Kidney epithelial cell (primary cell): Measurements from ENCODE around the gene MORF4L1. TPM values are rescaled to one million over a fixed set of nuclear protein-coding genes. Genes with fewer than 3 reads are reported as not detected.
"Not testable (repeated sequence)": the region's sequence is repeated elsewhere in the genome, so short reads cannot be mapped to it uniquely, and the experiment has no call there.

Source experiments
- DNase-seq: peaks from one replicate; pipeline ENCODE4 v3.0.0-alpha.2; 2010; ENCODE audit warnings: low read depth
- H3K27me3 ChIP-seq: 2 replicates; pipeline ENCODE4 v1.6.0; 2011; ENCODE audit warnings: low read length; ENCODE audit not compliant: control insufficient read depth, insufficient read depth
- H3K36me3 ChIP-seq: 2 replicates; pipeline ENCODE4 v1.5.1; 2011; ENCODE audit warnings: low read length; ENCODE audit not compliant: control insufficient read depth, insufficient read depth
- H3K4me3 ChIP-seq: 2 replicates; pipeline ENCODE4 v1.5.1; 2011; ENCODE audit warnings: low read depth, mild to moderate bottlenecking, control low read depth, low read length
- total RNA-seq: library from RNA; depleted of rRNA; stranded (reverse); fragments of >200 nt; gene quantifications from 2 replicates; pipeline ENCODE4 v1.2.3, GENCODE V29; 2015
- TF ChIP-seq, protein P1 (sequence below): IDR thresholded peaks from 2 replicates; pipeline ENCODE4 v1.5.1; 2011; ENCODE audit warnings: mild to moderate bottlenecking, moderate library complexity, low read length, control low read depth, inconsistent platforms; ENCODE audit not compliant: insufficient read depth, poor library complexity, severe bottlenecking

MORF4L1 gene
- total RNA-seq, 1 donor from 2014 or later, result 366 TPM

DNA sequence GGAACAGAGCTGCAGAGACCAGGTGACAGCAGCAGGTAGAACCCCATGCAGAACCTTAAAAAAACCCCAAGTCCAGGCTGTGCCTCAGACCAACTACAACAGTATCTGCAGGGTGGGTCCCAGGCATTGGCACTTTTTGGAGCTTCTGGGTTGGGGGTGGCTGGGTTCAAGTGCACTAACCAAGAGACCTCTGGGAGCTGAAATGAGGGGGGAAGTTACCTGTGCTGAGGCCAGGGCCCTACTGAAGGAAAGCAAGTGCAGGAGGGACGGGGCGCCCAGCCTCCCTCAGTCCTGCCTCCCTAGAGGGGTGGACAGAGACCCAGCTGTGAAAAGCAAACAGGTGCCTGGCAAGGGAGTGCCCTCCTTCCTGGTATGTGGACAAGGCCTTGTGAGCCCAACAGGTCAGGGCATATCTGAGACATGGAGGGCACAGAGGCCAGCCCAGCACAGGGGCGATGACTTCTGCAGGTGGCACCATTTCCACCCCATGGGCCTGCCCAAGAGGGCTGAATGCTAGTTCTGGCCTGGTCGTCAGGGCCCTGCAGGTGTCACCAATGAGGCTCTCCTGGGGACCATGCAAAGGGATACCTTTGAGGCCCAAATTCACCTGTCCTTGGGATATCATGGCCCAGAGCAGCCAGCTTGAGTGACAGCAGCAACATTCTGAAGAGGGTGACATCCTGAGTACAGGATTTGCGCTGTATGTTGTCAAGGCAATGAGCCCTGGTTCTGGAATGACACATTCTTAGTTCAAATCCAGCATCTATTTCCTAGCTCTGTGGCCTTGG lies 53.5 kb downstream of the MORF4L1 start:
- H3K36me3 ChIP-seq, result no peaks in the 10 kb centered on the region
- TF ChIP-seq, protein P1, sequence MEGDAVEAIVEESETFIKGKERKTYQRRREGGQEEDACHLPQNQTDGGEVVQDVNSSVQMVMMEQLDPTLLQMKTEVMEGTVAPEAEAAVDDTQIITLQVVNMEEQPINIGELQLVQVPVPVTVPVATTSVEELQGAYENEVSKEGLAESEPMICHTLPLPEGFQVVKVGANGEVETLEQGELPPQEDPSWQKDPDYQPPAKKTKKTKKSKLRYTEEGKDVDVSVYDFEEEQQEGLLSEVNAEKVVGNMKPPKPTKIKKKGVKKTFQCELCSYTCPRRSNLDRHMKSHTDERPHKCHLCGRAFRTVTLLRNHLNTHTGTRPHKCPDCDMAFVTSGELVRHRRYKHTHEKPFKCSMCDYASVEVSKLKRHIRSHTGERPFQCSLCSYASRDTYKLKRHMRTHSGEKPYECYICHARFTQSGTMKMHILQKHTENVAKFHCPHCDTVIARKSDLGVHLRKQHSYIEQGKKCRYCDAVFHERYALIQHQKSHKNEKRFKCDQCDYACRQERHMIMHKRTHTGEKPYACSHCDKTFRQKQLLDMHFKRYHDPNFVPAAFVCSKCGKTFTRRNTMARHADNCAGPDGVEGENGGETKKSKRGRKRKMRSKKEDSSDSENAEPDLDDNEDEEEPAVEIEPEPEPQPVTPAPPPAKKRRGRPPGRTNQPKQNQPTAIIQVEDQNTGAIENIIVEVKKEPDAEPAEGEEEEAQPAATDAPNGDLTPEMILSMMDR, result no peak
- no peak for DNase-seq
- no peak overlapping the region for H3K4me3 ChIP-seq
- no peaks in the 10 kb centered on the region for H3K27me3 ChIP-seq

DNA sequence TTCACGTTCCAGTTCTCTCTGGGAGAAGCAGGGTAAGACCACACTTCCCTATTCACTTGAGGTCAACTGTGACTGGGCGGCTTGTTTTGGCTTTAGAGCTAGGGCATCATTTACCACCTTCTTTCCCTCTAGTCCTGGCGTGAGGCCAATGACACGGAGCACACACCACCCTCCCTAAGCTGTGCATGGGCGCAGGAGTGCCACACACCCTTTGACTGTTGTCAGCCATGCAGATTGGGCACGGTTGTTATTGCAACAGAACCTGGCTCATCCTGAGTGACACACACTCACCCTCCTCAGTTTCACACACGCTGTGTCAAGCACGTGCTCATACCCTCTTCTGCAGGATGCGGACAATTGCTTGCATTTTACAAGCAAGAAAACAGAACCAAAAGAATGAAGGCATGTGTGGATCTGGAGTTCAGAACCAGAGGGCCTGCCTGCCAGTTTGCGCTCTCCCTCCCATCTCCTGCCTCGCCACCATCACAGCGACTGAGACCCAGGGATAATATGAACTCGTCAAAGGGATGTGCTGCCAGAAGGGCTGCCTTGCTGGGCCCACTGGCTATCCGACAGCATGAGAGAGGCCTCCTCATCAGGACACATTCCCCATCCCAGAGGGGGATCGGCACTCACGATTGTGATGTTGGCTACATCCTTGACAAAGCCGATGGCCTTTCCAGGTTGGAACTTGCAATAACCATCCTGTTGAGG lies 54.5 kb downstream of the MORF4L1 start:
- Histone ChIP-seq H3K27me3 (no peaks in the 10 kb centered on the region), H3K4me3 (no peak overlapping the region), H3K36me3 (no peaks in the 10 kb centered on the region)
- TF ChIP-seq, protein P1, result no peak
- DNase-seq, result no peak

DNA sequence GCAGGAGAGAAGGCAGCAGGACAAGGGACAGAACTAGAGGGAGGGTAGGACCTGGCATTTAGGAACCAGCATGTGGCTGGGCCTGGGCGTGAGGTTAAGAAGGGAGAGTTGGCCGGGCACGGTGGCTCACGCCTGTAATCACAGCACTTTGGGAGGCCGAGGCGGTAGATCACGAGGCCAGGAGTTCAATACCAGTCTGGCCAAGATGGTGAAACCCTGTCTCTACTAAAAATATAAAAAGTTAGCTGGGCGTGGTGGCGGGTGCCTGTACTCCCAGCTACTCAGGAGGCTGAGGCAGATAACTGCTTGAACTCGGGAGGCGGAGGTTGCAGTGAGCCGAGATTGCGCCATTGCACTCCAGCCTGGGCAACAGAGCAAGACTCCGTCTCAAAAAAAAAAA lies 55.5 kb downstream of the MORF4L1 start:
- not testable (repeated sequence) for DNase-seq, H3K27me3 ChIP-seq, H3K4me3 ChIP-seq, H3K36me3 ChIP-seq

DNA sequence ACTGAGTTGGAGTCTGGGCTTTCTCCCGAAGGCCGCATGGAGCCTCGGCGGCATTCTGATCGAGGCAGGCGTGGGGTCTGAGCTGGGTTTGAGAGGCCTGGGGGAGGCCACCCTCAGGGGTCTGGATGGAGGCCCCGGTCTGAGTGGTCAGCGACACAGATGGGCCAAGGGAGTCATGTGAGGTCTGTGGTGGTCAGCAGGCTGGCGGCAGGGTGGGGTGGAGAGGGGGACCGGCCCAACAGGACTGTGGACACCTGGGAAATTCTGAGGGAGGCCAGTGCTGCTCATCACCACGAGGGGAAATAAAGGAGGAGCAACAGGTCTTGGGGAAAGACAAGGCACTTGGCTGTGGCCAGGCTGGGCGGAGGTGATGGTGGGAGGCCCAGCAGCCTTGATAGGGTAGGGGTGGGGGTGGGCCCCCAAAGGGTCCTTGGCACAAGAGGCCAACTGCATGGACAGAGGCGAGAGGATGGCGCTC lies 56.0 kb downstream of the MORF4L1 start:
- no peak overlapping the region for H3K4me3 ChIP-seq
- DNase-seq, result no peak
- no peaks in the 10 kb centered on the region for H3K36me3 ChIP-seq
- H3K27me3 ChIP-seq, result no peaks in the 10 kb centered on the region
- TF ChIP-seq, protein P1, result no peak

DNA sequence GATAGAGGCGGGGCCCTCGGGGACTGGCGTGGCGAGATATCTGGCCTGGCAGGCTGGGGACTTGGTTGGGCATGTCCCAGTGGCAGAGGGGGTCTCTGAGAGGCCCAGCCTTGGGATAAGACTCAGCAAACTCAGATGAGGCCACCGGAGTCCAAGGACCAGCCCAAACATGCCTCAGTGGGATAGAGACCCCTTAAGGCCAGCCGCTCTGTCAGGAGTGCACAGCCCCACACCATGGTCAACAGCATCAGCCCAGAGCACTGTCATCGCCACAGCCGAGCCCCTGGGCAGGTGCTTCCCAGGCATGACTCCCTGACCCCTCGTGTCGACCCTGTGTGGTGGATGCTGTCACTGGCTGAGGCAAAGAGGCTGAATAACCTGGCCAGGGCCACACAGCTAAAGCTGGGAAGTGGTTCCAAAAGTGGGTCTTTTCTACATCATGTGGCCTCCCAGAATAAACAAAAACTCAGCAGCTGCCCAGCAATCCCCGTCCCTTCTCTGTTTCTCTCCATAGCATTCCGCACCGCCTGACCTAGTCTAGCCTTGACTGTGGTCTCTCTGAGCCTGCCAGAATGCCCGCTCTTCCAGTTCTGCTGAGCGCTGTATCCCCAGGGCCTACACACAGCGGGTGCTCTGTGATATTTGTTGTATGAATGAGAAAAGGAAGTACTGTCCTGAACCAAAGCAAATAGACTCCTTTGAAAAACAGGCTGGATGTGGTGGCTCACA lies 57.0 kb downstream of the MORF4L1 start:
- no peak overlapping the region for H3K4me3 ChIP-seq
- TF ChIP-seq, protein P1, result no peak
- no peak for DNase-seq
- no peaks in the 10 kb centered on the region for H3K36me3 ChIP-seq
- no peaks in the 10 kb centered on the region for H3K27me3 ChIP-seq
